Endodermal cell (in vitro differentiated cells): ENCODE data around the gene CPT1C. TPM values are rescaled to one million over a fixed set of nuclear protein-coding genes. Genes with fewer than 3 reads are reported as not detected.

Experiments
- DNase-seq: peaks from one replicate; pipeline ENCODE4 v3.0.0-alpha.2; 2017
- H3K27ac ChIP-seq: 2 replicates; pipeline ENCODE4 v1.5.1; 2013; ENCODE audit warnings: mild to moderate bottlenecking, low read depth, low read length, moderate library complexity
- H3K27me3 ChIP-seq: 2 replicates; pipeline ENCODE4 v1.6.1; 2013; ENCODE audit warnings: mild to moderate bottlenecking, low read length, moderate library complexity; ENCODE audit not compliant: insufficient read depth, control insufficient read depth, poor library complexity, severe bottlenecking
- H3K36me3 ChIP-seq: 2 replicates; pipeline ENCODE4 v1.7.0; 2013; ENCODE audit warnings: mild to moderate bottlenecking, low read length, moderate library complexity; ENCODE audit not compliant: control insufficient read depth, insufficient read depth
- H3K4me1 ChIP-seq: one replicate; pipeline ENCODE4 v1.7.0; 2013; ENCODE audit warnings: low read length; ENCODE audit not compliant: control insufficient read depth, insufficient read depth
- H3K4me3 ChIP-seq: 2 replicates; pipeline ENCODE4 v1.5.1; 2013; ENCODE audit warnings: mild to moderate bottlenecking, low read length, moderate library complexity
- H3K9ac ChIP-seq: 2 replicates; pipeline ENCODE4 v1.6.1; 2013; ENCODE audit warnings: mild to moderate bottlenecking, low read length, moderate library complexity; ENCODE audit not compliant: poor library complexity, severe bottlenecking; ENCODE audit errors: extremely low read depth
- H3K9me3 ChIP-seq: 2 replicates; pipeline ENCODE4 v1.6.1; 2013; ENCODE audit warnings: mild to moderate bottlenecking, low read length, moderate library complexity; ENCODE audit not compliant: control insufficient read depth
- H3K27ac Mint-ChIP-seq: 2 replicates; pipeline ENCODE4 v1.8.0; 2020; ENCODE audit warnings: mixed read lengths
- H3K27me3 Mint-ChIP-seq: 2 replicates; pipeline ENCODE4 v1.8.0; 2021; ENCODE audit warnings: mild to moderate bottlenecking, mixed read lengths; ENCODE audit not compliant: insufficient read depth
- H3K36me3 Mint-ChIP-seq: 2 replicates; pipeline ENCODE4 v1.8.0; 2020; ENCODE audit warnings: low read depth, mixed read lengths
- H3K4me1 Mint-ChIP-seq: 2 replicates; pipeline ENCODE4 v1.8.0; 2020; ENCODE audit warnings: mixed read lengths
- H3K4me3 Mint-ChIP-seq: 2 replicates; pipeline ENCODE4 v1.8.0; 2020; ENCODE audit warnings: mild to moderate bottlenecking, moderate library complexity, mixed read lengths
- H3K9me3 Mint-ChIP-seq: 2 replicates; pipeline ENCODE4 v1.8.0; 2020; ENCODE audit warnings: mild to moderate bottlenecking, mixed read lengths
- WGBS, 2 experiments: methylation state at CpG; one replicate each; pipeline versions ENCODE4 v1.1.5 to v1.1.7; 2013; ENCODE audit warnings: missing lambda C conversion rate in 2 of 2, mixed read lengths in 1 of 2; ENCODE audit not compliant: insufficient coverage in 1 of 2, insufficient read length in 1 of 2; 5-methylcytosine and 5-hydroxymethylcytosine counted together
- total RNA-seq, 2 donors: library from RNA; stranded (reverse); fragmentation: NEBNext Ultra II Directional in 1 of 2; extraction: Animal tissue kit (Norgen Biotek cat#: 25700) in 1 of 2; gene quantifications; 2 replicates in 1 of 2; 3 replicates in 1 of 2; pipeline ENCODE4 v1.2.1, GENCODE V29; 2021
- TF ChIP-seq, protein P1 (sequence below): fragments of 200-600 bp; sonication (generic); conservative IDR thresholded peaks from 2 replicates; pipeline ENCODE4 v1.5.0; 2021; ENCODE audit warnings: antibody characterized with exemption, mild to moderate bottlenecking

The CPT1C gene
- total RNA-seq, 2 donors from 2014 or later: 41.4 to 59.7 TPM

DNA sequence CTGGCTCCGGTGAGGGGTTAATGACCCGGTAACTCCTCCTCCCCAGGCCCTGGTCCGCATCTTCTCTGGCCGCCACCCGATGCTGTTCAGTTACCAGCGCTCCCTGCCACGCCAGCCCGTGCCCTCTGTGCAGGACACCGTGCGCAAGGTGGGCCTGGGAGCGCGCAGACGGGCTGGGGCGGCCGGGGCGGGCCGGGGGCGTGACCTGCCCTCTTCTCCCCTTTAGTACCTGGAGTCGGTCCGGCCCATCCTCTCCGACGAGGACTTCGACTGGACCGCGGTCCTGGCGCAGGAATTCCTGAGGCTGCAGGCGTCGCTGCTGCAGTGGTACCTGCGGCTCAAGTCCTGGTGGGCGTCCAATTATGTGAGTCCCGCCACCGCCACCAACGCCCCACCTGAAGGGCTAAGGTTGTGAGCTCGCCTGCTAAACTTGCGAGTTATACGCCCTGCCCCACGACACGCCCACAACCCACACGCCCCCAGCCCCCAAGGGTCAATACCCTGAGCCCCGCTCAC is 10.4 kb downstream of the CPT1C start:
- Mint-ChIP-seq H3K4me1 (no peaks in the 10 kb centered on the region), H3K27me3 (no peaks in the 10 kb centered on the region), H3K9me3 (no peaks in the 10 kb centered on the region), H3K4me3 (no peak overlapping the region), H3K36me3 (peaks cover 9% of the 10 kb centered on the region), H3K27ac (no peak overlapping the region)
- Histone ChIP-seq H3K27ac (no peak overlapping the region), H3K4me1 (no peaks in the 10 kb centered on the region), H3K9ac (no peak overlapping the region), H3K27me3 (peaks cover 5% of the 10 kb centered on the region), H3K9me3 (no peaks in the 10 kb centered on the region), H3K36me3 (no peaks in the 10 kb centered on the region), H3K4me3 (no peak overlapping the region)
- DNase-seq: peak; percentile 75
- TF ChIP-seq, protein P1, sequence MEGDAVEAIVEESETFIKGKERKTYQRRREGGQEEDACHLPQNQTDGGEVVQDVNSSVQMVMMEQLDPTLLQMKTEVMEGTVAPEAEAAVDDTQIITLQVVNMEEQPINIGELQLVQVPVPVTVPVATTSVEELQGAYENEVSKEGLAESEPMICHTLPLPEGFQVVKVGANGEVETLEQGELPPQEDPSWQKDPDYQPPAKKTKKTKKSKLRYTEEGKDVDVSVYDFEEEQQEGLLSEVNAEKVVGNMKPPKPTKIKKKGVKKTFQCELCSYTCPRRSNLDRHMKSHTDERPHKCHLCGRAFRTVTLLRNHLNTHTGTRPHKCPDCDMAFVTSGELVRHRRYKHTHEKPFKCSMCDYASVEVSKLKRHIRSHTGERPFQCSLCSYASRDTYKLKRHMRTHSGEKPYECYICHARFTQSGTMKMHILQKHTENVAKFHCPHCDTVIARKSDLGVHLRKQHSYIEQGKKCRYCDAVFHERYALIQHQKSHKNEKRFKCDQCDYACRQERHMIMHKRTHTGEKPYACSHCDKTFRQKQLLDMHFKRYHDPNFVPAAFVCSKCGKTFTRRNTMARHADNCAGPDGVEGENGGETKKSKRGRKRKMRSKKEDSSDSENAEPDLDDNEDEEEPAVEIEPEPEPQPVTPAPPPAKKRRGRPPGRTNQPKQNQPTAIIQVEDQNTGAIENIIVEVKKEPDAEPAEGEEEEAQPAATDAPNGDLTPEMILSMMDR: no peak
- 35 to 55% methylated on average over 26 to 39 of the region's 40 CpGs for WGBS, 2 experiments

DNA sequence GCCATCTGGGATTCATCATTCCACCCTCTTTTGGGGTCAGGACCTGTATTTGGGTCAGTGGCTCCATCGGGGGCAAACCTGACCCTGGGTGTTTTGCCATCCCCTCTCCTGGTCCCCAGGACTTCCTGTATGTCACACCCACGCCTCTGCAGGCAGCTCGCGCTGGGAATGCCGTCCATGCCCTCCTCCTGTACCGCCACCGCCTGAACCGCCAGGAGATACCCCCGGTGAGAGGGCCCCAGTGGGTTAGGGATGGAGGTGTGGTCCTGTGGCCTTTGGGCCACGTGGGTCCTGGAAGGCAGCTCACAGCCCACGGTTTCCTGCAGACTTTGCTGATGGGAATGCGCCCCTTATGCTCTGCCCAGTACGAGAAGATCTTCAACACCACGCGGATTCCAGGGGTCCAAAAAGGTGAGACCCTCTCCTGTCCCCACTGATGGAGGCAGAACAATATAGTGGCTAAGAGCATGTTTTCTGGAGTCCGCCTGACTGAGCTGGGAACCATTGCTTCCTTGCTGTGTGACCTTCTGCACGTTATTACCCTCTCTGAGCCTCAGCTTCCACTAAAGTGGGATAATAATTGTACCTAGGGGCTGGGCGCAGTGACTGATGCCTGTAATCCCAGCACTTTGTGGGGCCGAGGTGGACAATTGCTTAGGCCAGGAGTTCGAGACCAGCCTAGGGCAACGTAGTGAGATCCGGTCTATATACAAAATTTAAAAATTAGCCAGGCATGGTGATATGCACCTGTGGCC is 14.1 kb downstream of the CPT1C start:
- TF ChIP-seq, protein P1: no peak
- Mint-ChIP-seq H3K36me3 (peaks cover 10% of the 10 kb centered on the region), H3K27ac (no peak overlapping the region), H3K9me3 (no peaks in the 10 kb centered on the region), H3K27me3 (no peaks in the 10 kb centered on the region), H3K4me1 (no peaks in the 10 kb centered on the region), H3K4me3 (no peak overlapping the region)
- Histone ChIP-seq H3K4me3 (no peak overlapping the region), H3K4me1 (no peaks in the 10 kb centered on the region), H3K9me3 (no peaks in the 10 kb centered on the region), H3K36me3 (no peaks in the 10 kb centered on the region), H3K27ac (no peak overlapping the region), H3K9ac (no peak overlapping the region), H3K27me3 (peaks cover 5% of the 10 kb centered on the region)
- DNase-seq: no peak
- 92 to 95% methylated on average over 17 to 22 of the region's 22 CpGs for WGBS, 2 experiments

DNA sequence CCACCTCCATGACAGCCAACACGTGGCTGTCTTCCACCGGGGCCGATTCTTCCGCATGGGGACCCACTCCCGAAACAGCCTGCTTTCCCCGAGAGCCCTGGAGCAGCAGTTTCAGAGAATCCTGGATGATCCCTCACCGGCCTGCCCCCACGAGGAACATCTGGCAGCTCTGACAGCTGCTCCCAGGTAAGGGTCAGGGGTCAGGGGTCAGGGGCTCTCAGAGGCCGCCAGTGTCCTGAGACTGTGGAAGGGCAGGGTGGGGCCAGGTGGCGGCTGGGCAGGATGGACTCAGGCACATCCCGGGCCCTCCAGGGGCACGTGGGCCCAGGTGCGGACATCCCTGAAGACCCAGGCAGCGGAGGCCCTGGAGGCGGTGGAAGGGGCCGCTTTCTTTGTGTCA is 15.0 kb downstream of the CPT1C start:
- H3K36me3 Mint-ChIP-seq: peaks cover 16% of the 10 kb centered on the region
- DNase-seq: no peak

More for the DNA sequence above, 15.0 kb downstream of the CPT1C start:
- Mint-ChIP-seq H3K4me1 (no peaks in the 10 kb centered on the region), H3K27me3 (no peaks in the 10 kb centered on the region), H3K4me3 (no peak overlapping the region), H3K27ac (no peak overlapping the region), H3K9me3 (no peaks in the 10 kb centered on the region)
- Histone ChIP-seq H3K4me3 (no peak overlapping the region), H3K9me3 (no peaks in the 10 kb centered on the region), H3K9ac (no peak overlapping the region), H3K27me3 (peaks cover 3% of the 10 kb centered on the region), H3K4me1 (no peaks in the 10 kb centered on the region), H3K27ac (no peak overlapping the region), H3K36me3 (no peaks in the 10 kb centered on the region)
- TF ChIP-seq, protein P1: no peak
- WGBS, 2 experiments: 90 to 93% methylated on average over 11 to 16 of the region's 16 CpGs
